Activated CD4-positive, alpha-beta T cell treated with anti-CD3 and anti-CD28 coated beads, Interleukin-2, amount 50 U/mL, for 4 hours (primary cell): ENCODE results near the gene BRD1.
"Not testable (repeated sequence)": the region's sequence is repeated elsewhere in the genome, so short reads cannot be mapped to it uniquely, and the experiment has no call there.

Source experiments
- DNase-seq, 2 experiments: peaks; one replicate each; pipeline ENCODE4 v3.0.0-alpha.2; 2020

The BRD1 gene

GRCh38 chr22:49825944-49826602 lies 1.6 kb downstream of the BRD1 start:
- peak; percentile 56 to 58 for DNase-seq

GRCh38 chr22:49825436-49825835 lies 2.2 kb downstream of the BRD1 start:
- no peak for DNase-seq

DNA sequence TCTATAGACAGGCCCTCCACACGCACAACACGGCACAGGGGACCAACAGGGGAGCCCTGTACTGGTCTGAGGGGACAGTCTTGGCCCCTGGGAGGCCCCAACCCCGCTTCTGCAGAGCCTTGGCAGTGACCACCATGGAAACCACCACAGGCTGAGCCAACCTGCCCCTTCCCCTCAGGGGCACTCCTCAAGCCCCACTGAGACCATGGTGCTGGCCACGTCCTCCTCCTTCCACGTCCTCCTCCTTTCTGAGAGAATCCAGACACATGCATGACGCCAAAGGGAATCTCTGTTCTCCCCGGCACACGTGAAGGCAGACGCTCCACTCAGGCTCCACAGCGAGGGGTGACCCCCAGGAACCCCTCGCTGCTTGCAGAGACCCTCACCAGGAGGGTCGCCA lies 2.7 kb downstream of the BRD1 start:
- no peak for DNase-seq

DNA sequence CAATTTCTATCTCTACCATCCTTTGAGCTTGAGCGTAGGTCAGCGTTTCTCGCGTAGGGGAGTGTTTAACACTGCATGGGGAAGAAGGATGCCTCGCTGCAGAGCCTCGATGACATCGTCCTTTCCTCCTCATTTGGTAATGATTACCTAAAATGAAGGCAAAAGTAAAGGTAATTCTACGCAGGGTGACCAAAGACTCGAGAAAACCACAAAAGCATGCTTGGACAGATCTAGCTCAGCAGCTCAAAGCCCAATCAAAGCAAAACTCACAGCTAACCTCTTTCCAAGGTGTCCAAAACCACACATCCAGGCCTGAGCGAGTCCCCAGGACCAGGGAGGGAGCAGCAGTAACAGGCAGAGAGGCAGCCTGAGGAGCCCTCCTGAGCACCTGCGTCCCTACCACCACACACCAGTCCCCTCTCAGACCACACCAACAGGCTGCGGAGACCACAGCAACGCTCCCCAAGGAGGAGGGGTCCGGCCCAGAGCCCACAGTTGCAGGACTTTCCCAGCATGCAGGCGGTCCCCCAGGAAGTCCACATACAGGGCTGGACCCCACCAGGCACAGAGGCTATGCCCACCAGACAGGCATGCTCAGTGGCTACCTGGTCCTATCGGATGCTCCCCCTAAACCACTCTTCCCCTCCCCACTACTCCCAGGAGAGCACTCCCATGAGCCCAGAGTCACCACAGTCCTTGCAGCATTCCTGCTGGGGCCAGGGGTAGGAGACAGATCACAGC lies 3.3 kb downstream of the BRD1 start:
- DNase-seq: no peak

DNA sequence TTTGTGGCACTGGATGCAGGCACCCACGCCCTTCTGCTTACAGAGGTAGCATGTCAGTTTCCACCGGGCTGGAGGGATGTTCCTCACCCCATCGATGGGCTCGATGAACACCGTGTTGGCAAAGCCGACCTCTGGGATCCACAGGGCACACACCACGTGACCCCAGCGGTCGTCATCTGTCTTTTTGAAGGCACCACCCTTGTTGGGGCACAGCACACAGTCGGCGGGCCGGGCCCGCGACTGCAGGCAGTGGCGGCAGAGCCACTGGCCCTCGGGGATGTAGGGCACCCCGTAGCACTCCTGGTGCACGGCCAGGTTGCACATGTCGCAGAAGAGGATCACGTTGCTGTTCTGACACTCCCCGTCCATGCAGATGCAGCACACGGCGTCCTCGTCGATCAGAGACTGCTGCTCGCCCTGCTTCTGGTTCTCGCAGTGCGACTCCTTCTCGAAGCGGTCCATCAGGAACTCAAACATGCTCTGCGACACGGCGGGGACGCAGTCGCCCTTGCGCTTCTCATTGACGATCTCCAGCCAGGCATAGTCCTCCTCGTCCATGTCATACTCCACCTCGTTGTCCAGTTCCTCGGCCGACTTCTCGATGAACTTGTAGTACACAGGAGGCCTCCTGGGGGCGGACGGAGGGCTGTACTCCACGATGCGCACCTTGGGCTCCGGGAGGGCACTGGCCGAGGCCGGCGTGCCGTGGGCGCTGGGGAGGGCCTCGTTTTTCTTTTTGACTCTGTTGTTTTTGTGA lies 4.2 kb downstream of the BRD1 start:
- no peak for DNase-seq

- not testable (repeated sequence) for DNase-seq
Observed at GRCh38 chr22:49821741-49822140, 5.9 kb downstream of the BRD1 start.

DNA sequence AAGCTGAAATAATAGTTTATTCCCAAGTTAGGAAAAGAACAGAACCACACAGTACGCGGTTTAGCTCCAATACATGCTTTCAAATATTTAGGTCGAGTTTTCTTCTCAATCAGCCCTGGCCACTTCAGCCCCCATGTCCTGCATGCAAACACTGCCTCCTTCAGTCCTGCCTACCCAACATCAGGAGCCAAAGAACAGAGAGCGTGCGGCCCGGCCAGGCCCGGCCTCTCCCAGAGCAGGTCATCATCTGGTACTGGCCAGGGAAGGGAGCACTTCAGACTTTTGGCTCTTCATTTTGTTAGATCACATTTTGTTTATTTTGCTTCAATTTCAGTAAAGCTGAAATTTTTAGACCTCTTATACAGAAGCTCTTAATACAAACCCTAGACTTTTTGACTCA lies 6.7 kb downstream of the BRD1 start:
- DNase-seq: no peak

GRCh38 chr22:49817359-49817758 lies 10.3 kb downstream of the BRD1 start:
- no peak for DNase-seq

- no peak for DNase-seq
Observed at GRCh38 chr22:49815641-49816091, 12.0 kb downstream of the BRD1 start.

- no peak for DNase-seq
Observed at GRCh38 chr22:49814856-49815255, 12.8 kb downstream of the BRD1 start.

- DNase-seq: no peak
Observed at GRCh38 chr22:49814164-49814686, 13.4 kb downstream of the BRD1 start.

DNA sequence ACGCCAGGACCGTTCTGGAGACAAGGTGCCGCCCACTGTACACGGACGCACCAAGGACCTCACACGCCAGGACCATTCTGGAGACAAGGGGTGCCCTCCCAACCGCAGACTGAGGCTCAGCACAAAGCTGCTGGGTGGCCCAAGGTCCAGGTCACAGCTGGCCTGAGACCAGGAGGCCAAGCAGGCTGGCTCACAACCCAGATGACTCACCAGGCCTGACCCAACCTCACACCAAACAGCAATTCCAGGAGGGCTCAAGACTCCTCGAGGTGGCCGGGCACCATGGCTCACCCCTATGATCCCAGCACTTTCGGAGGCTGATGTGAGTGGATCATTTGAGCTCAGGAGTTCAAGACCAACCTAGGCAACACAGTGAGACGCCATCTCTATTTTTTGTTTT lies 14.8 kb downstream of the BRD1 start:
- no peak for DNase-seq

DNA sequence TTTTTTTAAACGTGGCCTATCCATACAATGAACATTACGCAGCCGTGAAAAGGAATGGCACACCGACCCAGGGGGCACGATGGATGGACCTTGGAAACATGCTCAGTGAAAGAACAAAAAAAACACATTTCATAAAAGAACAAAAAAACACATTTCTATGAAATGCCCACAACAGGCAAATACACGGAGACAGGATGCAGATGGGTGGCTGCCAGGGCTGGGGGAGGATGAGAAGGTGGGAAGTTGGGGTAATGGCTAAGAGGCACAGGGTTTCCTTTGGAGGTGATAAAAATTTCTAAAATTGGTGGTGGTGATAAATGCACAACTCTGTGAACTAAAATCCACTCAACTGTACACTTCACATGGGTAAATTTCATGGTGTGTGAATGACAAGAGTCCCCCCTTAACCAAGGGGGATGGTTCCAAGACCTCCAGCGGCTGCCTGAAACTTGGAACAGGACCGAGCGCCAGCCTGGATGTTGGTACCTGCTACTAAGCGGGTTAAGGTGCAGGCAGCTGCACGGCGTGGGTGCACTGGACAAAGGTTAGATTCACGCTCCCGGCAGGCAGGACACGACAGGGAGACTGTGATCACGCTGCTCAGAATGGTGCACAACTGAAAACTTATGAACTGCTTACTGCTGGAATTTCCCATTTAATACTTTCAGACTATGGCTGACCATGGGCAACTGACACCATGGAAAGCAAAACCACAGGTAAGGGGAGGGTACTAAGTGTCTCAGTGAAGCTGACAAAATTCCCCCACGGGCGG lies 16.5 kb downstream of the BRD1 start:
- DNase-seq: no peak

GRCh38 chr22:49810363-49811019 lies 17.2 kb downstream of the BRD1 start:
- no peak for DNase-seq

- DNase-seq: peak in 1 of 2 experiments; percentile 20
Observed at GRCh38 chr22:49807780-49808708, 19.6 kb downstream of the BRD1 start.

GRCh38 chr22:49807129-49807528 lies 20.5 kb downstream of the BRD1 start:
- no peak for DNase-seq

DNA sequence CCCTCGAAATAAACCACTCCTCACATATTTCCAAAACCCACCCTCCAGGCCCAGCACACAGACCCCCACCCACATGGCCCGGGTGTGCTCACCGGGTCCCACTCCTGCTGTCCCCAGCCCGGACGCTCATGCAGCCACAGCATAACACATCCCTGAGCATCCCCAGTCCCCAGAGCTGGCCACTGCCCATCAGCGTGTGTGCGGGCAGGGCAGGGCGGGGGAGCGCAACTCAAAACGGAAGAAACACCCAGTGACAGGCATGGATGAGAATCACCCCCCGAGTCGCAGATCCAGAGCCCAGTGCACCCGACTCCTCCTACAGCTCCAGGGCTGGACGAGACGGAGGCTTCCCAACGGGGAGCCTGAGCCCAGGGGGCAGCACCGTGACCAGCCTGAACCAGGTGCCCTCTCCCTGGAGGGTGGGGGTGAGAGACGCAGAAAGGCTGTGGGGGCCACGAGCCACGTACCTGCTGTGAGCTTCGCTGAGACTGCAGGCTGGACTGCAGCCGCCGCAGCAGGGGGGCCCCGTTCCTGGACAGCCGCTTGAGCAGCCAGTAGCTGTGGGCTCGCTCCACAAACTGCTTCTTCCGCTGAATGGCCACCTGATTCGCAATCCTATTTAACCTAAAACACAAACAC lies 23.8 kb downstream of the BRD1 start:
- no peak for DNase-seq

DNA sequence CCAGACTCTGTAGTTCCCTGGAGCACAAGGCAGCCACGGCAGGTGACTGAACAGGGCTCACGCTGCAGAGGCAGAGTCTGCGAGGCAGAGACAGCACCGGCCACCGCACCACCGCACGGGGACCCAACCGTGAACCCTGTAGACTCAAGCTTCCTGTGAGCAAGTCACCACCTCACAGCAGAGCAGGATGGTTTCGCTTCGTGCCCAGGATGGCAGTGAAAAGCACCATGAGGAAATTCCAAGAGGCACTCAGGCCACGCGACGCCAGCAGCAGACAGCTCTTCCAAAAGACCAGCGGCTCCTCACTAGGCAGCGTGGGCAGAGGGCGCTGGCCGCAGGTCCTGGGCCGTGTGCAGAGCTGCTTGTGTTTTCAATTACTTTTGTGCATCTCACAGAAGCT lies 24.5 kb downstream of the BRD1 start:
- DNase-seq: no peak

DNA sequence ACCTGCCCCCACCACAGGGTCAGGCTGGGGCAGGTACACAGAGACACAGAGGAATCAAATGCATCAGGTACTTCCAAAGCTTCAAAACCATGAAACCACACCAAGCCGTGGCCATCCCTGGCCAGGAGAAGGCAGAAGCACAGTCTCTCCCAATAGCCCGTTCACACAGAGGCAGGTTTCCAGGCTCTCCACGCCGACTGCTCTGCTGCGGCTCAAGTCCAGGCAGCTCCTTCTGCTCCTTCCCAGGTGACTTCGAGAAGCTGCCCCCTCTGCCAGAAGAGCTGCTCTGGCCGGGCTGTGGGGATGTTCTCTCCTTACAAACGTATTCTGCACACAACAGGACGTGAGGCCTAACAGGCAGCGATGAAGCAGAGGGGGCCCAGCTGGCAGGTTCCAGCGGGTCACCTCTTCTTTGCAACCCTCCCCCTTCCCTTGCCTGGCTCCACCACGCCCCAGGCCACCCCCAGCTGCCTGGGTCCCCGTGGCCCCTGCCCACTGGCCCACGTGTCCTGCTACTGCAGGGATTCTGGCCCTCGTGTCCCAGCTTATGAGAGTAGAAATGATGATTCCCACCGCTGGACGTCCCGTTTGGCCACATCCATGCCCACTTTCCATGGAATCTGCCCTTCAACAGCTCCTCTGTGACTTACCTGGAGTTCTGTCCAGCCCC lies 26.1 kb downstream of the BRD1 start:
- DNase-seq: no peak
